DND-41 (cell line): ENCODE results near the gene NUDT3.
A peak's percentile ranks its signal among the peaks of the same experiment; 100 is the strongest.

Experiments used
- ATAC-seq: fragments of 200-7000 bp; cut with Tn5 transposase; 3 replicates; pipeline ENCODE4 v1.9.1; 2021; ENCODE audit warnings: low read depth; ENCODE audit not compliant: insufficient read depth
- DNase-seq: peaks from one replicate; pipeline ENCODE4 v3.0.0-alpha.2; 2020
- H2AFZ ChIP-seq: 2 replicates; pipeline ENCODE4 v1.6.0; 2012; ENCODE audit warnings: low read depth, low read length
- H3K27ac ChIP-seq: 2 replicates; pipeline ENCODE4 v1.5.1; 2012; ENCODE audit warnings: low read length, inconsistent platforms
- H3K27me3 ChIP-seq: fragments of 200-600 bp; sonication (generic); 2 replicates; pipeline ENCODE4 v1.6.0; 2012; ENCODE audit warnings: low read length, mild to moderate bottlenecking, inconsistent platforms; ENCODE audit not compliant: insufficient read depth, poor library complexity
- H3K36me3 ChIP-seq: 2 replicates; pipeline ENCODE4 v1.5.1; 2012; ENCODE audit warnings: low read length, inconsistent platforms; ENCODE audit not compliant: insufficient read depth
- H3K4me1 ChIP-seq: 2 replicates; pipeline ENCODE4 v1.5.1; 2012; ENCODE audit warnings: mild to moderate bottlenecking, low read length; ENCODE audit not compliant: insufficient read depth
- H3K4me2 ChIP-seq: 2 replicates; pipeline ENCODE4 v1.6.0; 2012; ENCODE audit warnings: mild to moderate bottlenecking, moderate library complexity, low read length, inconsistent platforms; ENCODE audit not compliant: insufficient read depth
- H3K4me3 ChIP-seq, 2 experiments: fragments of 200-600 bp in 1 of 2; shearing (Covaris generic) in 1 of 2; 2 replicates each; pipeline ENCODE4 v1.5.1; 2012 to 2016; ENCODE audit warnings: inconsistent platforms in 2 of 2, low read length in 2 of 2, mild to moderate bottlenecking in 2 of 2, low read depth in 1 of 2, moderate library complexity in 1 of 2
- H3K79me2 ChIP-seq: 2 replicates; pipeline ENCODE4 v1.6.0; 2012; ENCODE audit warnings: low read length, inconsistent platforms; ENCODE audit not compliant: insufficient read depth
- H3K9ac ChIP-seq: 2 replicates; pipeline ENCODE4 v1.6.0; 2012; ENCODE audit warnings: low read depth, mild to moderate bottlenecking, inconsistent platforms, low read length, moderate library complexity
- H3K9me3 ChIP-seq: 2 replicates; pipeline ENCODE4 v1.5.1; 2012; ENCODE audit warnings: low read length, moderate library complexity, mild to moderate bottlenecking, inconsistent platforms; ENCODE audit not compliant: insufficient read depth, severe bottlenecking
- H4K20me1 ChIP-seq: 2 replicates; pipeline ENCODE4 v1.6.0; 2012; ENCODE audit warnings: low read length; ENCODE audit not compliant: insufficient read depth
- CTCF ChIP-seq: IDR thresholded peaks from 2 replicates; pipeline ENCODE4 v1.5.1; 2012; ENCODE audit warnings: borderline replicate concordance, low read length, moderate library complexity, mild to moderate bottlenecking; ENCODE audit not compliant: poor library complexity, severe bottlenecking; ENCODE audit errors: extremely low read depth
- EZH2 ChIP-seq: IDR thresholded peaks from 3 replicates; pipeline ENCODE4 v1.6.1; 2012; ENCODE audit warnings: borderline replicate concordance, low read depth, mild to moderate bottlenecking, moderate library complexity, low read length, inconsistent platforms; ENCODE audit not compliant: severe bottlenecking

Gene NUDT3

GRCh38 chr6:34435916-34436315, 43.4 kb upstream of the NUDT3 start:
- Histone ChIP-seq H4K20me1 (no peaks in the 10 kb centered on the region), H3K27me3 (no peaks in the 10 kb centered on the region), H3K36me3 (no peaks in the 10 kb centered on the region), H3K4me3 (no peak overlapping the region), H3K79me2 (no peaks in the 10 kb centered on the region), H3K9ac (no peak overlapping the region), H3K4me2 (no peak overlapping the region), H3K4me1 (no peaks in the 10 kb centered on the region), H3K9me3 (no peaks in the 10 kb centered on the region), H3K27ac (no peak overlapping the region), H2AFZ (no peak overlapping the region)
- no peak for TF ChIP-seq EZH2
- no peak for TF ChIP-seq CTCF
- no peak for ATAC-seq
- no peak for DNase-seq

GRCh38 chr6:34425498-34426410, 33.3 kb upstream of the NUDT3 start, which contains the start of gene RPS10:
RPS10 (minus strand) TSS chr6:34426069; CDS start chr6:34425221, 848 bp downstream.
- Histone ChIP-seq H2AFZ (peak within 1 kb of the TSS; percentile 92), H4K20me1 (peaks cover 41% of the 10 kb centered on the region), H3K36me3 (peaks cover 48% of the 10 kb centered on the region), H3K27me3 (no peaks in the 10 kb centered on the region), H3K27ac (peak within 1 kb of the TSS; percentile 86), H3K4me3 (peak within 1 kb of the TSS; percentile 74 to 84), H3K9ac (peak within 1 kb of the TSS; percentile 72), H3K4me1 (peaks cover 47% of the 10 kb centered on the region), H3K9me3 (no peaks in the 10 kb centered on the region), H3K4me2 (peak within 1 kb of the TSS; percentile 83), H3K79me2 (peaks cover 47% of the 10 kb centered on the region)
- ATAC-seq (peak; percentile 93), DNase-seq (peak; percentile 91)
- TF ChIP-seq EZH2 (no peak), CTCF (no peak)

GRCh38 chr6:34425132-34425497, 32.6 kb upstream of the NUDT3 start:
- Histone ChIP-seq H3K4me2 (peak overlapping the region; percentile 83), H3K27me3 (no peaks in the 10 kb centered on the region), H3K27ac (peak overlapping the region; percentile 86), H4K20me1 (peaks cover 46% of the 10 kb centered on the region), H3K36me3 (peaks cover 54% of the 10 kb centered on the region), H3K4me1 (peaks cover 47% of the 10 kb centered on the region), H3K9ac (peak overlapping the region; percentile 72), H3K4me3 (peak overlapping the region; percentile 74 to 84), H3K79me2 (peaks cover 52% of the 10 kb centered on the region), H2AFZ (peak overlapping the region; percentile 92), H3K9me3 (no peaks in the 10 kb centered on the region)
- DNase-seq (no peak), ATAC-seq (no peak)
- TF ChIP-seq EZH2: no peak
- no peak for TF ChIP-seq CTCF
